ENCODE results near the gene UNC13A. TPM values are rescaled to one million over a fixed set of nuclear protein-coding genes. Genes with fewer than 3 reads are reported as not detected.

The UNC13A gene
- polyA plus RNA-seq, 1 experiment: 2.2 TPM

GRCh38 chr19:17722655-17723240 lies 34.6 kb upstream of the UNC13A start:
- DNase-seq (ENCODE audit: low read depth): no peak
- H3K4me3 ChIP-seq (ENCODE audit: low read depth, low read length): no peak overlapping the region
- POLR2A ChIA-PET: no interaction called here
- TF ChIP-seq CTCF (IDR thresholded peaks at IDR 0.05; ENCODE audit: insufficient read depth, low read depth, low read length): no peak
- CTCF ChIA-PET: interaction anchor here (0.9 to 1.0 kb wide), 2 partner anchors 16 to 194 kb away, joined by 3 read pairs; no protein-coding TSS in a partner anchor
- H3K27me3 ChIP-seq (ENCODE audit: control insufficient read depth, insufficient read depth, low read length): no peaks in the 10 kb centered on the region
- H3K36me3 ChIP-seq (ENCODE audit: control insufficient read depth, insufficient read depth, low read length): peaks cover 35% of the 10 kb centered on the region

GRCh38 chr19:17721821-17722220 lies 33.7 kb upstream of the UNC13A start:
- no peak for TF ChIP-seq CTCF (IDR thresholded peaks at IDR 0.05; ENCODE audit: insufficient read depth, low read depth, low read length)
- Histone ChIP-seq H3K27me3 (ENCODE audit: control insufficient read depth, insufficient read depth, low read length) (no peaks in the 10 kb centered on the region), H3K36me3 (ENCODE audit: control insufficient read depth, insufficient read depth, low read length) (peaks cover 27% of the 10 kb centered on the region), H3K4me3 (ENCODE audit: low read depth, low read length) (no peak overlapping the region)
- CTCF ChIA-PET: interaction anchor here (1.0 kb wide), 1 partner anchor 17 kb away, joined by 3 read pairs; no protein-coding TSS in a partner anchor
- POLR2A ChIA-PET: no interaction called here
- no peak for DNase-seq (ENCODE audit: low read depth)

- POLR2A ChIA-PET: no interaction called here
- no peak for TF ChIP-seq CTCF (IDR thresholded peaks at IDR 0.05; ENCODE audit: insufficient read depth, low read depth, low read length)
- CTCF ChIA-PET: interaction anchor here (0.9 kb wide), 1 partner anchor 45 kb away, joined by 4 read pairs; no protein-coding TSS in a partner anchor
- Histone ChIP-seq H3K27me3 (ENCODE audit: control insufficient read depth, insufficient read depth, low read length) (no peaks in the 10 kb centered on the region), H3K4me3 (ENCODE audit: low read depth, low read length) (no peak overlapping the region), H3K36me3 (ENCODE audit: control insufficient read depth, insufficient read depth, low read length) (peaks cover 23% of the 10 kb centered on the region)
- no peak for DNase-seq (ENCODE audit: low read depth)
Observed at GRCh38 chr19:17721111-17721628, 33.0 kb upstream of the UNC13A start.

GRCh38 chr19:17720440-17720839 lies 32.3 kb upstream of the UNC13A start:
- Histone ChIP-seq H3K36me3 (ENCODE audit: control insufficient read depth, insufficient read depth, low read length) (peaks cover 18% of the 10 kb centered on the region), H3K27me3 (ENCODE audit: control insufficient read depth, insufficient read depth, low read length) (no peaks in the 10 kb centered on the region), H3K4me3 (ENCODE audit: low read depth, low read length) (peak overlapping the region; percentile 62)
- POLR2A ChIA-PET: no interaction called here
- TF ChIP-seq CTCF (IDR thresholded peaks at IDR 0.05; ENCODE audit: insufficient read depth, low read depth, low read length): no peak
- CTCF ChIA-PET: interaction anchor here (0.9 to 1.1 kb wide), 5 partner anchors 21 to 255 kb away, joined by 3 to 4 read pairs (median 3); no protein-coding TSS in a partner anchor
- no peak for DNase-seq (ENCODE audit: low read depth)

GRCh38 chr19:17719730-17720400 lies 31.7 kb upstream of the UNC13A start:
- no peak for DNase-seq (ENCODE audit: low read depth)
- H3K36me3 ChIP-seq (ENCODE audit: control insufficient read depth, insufficient read depth, low read length): peaks cover 13% of the 10 kb centered on the region
- CTCF ChIA-PET: interaction anchor here (0.9 to 1.7 kb wide), 9 partner anchors 11 to 255 kb away, joined by 3 to 6 read pairs (median 3); partner anchors contain the start of gene CCDC124
- no peak for TF ChIP-seq CTCF (IDR thresholded peaks at IDR 0.05; ENCODE audit: insufficient read depth, low read depth, low read length)
- POLR2A ChIA-PET: no interaction called here
- H3K27me3 ChIP-seq (ENCODE audit: control insufficient read depth, insufficient read depth, low read length): no peaks in the 10 kb centered on the region
- H3K4me3 ChIP-seq (ENCODE audit: low read depth, low read length): peak overlapping the region; percentile 62
